Fibroblast of the conjunctiva (primary cell): Measurements from ENCODE around the gene TSC1.
A peak's percentile ranks its signal among the peaks of the same experiment; 100 is the strongest.

Experiments
- DNase-seq: peaks from one replicate; pipeline ENCODE4 v3.0.0-alpha.2; 2010; ENCODE audit warnings: low read depth

The TSC1 gene

DNA sequence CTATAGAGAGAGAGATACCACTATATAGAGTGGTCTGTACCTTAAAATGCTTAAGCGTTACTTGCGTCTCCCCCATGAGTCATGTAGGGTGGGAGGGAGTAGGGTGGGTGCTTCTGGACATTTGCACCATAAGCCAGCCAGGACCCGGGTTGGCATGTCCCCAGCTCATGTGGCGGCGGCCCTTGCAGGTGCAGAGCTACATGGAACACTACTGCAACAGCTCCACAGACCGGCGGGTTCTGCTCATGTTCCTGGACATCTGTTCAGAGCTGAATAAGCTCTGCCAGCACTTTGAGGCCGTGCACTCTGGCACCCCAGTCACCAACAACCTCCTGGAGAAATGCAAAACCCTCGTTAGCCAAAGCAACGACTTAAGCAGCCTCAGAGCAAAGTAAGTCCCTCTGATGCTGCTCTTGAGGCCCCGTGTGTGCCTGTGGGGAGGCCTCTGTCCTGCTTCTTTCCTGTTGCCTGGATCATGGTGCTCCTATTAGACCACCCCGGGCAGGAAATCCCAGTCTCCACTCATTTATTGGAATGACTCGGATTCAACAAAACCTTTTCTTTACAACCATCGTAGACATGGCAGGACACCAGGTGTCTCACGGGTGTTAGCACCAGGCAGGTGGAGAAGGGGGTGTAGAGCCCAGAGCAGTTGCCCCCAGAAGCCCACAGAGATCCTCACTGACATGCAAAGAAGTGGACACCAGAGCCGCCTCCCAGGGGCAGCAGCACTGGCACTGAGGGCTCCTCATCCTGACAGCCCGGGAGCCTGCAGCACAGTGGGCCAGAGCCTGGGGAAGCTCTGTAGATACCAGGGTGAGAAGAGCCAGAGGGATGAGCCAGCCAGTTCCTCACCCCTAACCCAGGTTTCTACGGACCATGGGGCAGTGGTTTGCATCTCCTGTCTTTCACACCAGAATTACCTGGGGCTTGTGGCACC is 57.0 kb downstream of the TSC1 start:
- DNase-seq, result no peak

DNA sequence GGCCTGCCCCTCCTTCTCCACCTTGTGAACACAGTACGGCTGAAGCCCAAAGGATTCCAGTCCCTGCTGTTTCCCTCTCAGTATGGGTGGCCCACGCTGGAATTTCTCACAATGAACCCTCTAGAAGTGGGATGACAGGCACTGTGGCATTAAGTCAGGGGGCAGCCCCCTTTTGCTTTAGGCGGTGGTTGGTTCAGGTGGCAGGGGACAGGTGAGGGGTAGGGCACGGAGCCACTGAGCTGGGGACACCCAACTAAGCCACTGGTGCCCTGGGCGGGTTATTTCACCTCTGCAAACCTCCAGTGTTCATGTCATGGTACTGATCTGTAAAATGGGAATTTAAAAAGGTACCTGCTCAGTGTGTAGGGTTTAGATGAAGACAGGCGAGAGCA is 58.1 kb downstream of the TSC1 start:
- no peak for DNase-seq

DNA sequence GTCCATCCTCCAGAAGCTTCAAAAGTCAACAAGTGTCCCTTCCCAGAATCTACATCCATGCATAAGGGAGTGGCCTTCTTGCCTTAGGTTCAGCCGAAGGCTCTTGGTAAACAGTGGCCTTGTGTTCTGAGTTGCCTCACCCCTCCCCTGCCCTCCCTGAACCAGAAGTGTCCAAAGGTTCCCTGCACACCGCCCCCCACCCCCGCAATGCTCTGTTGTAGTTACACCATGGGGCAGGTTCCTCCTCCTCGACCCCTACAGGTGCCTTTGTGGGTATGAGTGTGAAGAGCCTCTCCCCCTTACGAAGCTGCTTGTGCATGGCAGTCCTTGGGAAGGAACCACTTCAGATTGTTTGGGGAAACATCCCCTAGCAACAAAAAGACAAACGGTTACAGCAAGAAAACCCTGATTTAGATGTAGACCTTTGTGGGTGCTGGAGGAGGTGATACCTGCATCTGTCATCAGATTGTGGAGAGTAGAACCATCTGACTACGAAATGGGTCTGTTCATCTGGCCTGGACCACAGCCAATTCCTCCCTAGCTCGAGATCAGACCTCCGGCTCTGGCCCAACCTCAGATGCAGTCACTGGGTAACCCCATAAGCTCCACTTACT is 58.6 kb downstream of the TSC1 start:
- no peak for DNase-seq

DNA sequence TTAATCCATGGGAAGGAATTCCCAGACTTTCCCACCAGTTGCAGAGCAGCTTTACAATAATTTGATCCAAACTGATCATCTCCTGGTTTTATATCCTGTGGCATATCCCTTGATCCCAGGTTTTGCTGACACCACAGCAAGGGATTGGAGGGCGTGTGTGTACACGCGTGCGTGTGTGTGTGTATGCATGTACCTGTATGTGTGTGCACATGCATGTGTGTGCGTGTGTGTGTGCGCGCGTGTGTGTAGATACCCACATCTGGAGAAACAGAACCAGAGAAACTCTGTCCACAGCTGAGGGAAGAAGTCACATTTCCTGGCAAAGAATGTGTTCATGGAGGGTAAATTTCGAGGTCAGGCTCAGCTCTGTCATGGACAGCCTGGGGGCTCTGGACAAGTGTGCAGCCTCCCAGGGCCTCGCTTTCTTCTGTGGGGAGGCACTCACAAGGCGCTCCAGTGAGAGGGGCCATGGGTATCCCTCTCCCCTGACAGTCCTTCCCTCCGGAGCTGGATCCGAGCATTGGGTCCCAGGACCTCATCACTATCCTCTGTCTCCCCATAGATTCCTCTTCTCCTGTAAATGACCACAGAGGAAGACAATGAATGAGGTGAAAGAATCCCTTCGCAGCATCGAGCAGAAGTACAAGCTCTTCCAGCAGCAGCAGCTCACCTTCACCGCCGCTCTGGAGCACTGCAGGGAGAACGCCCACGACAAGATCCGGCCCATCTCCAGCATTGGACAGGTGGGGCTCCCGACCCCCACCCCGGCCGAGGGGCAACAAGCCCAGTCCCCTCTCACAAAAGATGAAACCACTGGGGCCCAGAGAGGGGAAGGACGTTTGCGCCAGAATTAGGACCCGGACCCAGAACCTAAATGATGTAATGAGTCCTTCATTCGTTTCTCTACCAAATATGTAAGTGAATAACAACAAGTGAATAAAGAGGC is 60.8 kb downstream of the TSC1 start:
- no peak for DNase-seq

DNA sequence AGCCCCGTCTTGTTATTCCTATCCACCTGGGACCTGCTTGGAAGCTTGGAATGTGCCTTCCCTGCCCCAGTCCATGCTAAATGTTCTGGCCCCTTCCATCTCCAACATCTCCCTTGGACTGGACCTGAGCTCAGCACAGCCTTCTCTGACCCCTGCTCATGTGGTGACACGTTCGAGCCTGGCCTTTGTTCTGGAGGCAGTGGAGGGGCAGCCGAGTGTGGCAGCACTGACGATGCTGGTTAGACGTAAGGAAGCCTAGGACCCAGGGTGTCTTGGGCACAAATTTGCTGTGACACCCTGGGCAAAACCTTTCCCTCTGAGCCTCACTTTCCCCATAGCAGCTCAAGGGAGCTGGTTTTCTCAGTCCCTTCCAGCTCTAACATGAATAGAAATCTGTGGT is 61.8 kb downstream of the TSC1 start:
- no peak for DNase-seq

DNA sequence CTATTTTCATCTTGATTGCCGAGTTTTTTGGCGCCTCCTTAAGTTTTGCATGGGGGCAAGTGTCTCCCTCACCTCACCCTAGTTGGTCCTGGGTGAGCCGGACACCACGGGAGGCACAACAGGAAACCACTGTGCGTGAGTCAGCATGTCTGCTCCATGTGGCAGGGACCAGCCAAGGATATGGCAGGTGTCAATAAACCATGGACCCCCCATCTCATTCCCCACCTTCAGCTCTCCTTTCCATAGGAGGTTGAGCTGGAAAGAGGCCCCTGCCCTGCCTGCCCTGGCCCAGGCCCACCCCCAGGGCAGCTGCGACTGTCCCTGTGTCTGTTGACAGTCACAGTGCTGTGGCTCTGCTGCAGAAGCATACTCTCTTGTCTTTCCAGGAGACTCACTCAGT is 62.6 kb downstream of the TSC1 start:
- no peak for DNase-seq

DNA sequence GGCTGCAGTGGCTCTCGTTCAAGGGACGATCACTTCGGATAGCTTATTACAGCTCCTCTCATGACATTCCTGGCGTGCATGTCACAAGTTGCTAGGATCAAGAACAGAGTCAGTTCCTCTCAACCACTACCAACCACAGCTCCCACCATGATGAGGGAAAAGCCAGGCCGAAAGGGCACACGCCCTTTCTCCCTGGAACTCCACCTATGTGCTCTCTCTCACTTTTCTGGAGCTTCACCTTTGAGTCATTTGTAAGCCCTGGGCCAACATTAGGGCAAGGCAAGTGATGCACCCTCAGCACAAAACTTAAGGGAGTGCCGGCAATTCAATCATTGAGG is 64.1 kb downstream of the TSC1 start:
- no peak for DNase-seq

DNA sequence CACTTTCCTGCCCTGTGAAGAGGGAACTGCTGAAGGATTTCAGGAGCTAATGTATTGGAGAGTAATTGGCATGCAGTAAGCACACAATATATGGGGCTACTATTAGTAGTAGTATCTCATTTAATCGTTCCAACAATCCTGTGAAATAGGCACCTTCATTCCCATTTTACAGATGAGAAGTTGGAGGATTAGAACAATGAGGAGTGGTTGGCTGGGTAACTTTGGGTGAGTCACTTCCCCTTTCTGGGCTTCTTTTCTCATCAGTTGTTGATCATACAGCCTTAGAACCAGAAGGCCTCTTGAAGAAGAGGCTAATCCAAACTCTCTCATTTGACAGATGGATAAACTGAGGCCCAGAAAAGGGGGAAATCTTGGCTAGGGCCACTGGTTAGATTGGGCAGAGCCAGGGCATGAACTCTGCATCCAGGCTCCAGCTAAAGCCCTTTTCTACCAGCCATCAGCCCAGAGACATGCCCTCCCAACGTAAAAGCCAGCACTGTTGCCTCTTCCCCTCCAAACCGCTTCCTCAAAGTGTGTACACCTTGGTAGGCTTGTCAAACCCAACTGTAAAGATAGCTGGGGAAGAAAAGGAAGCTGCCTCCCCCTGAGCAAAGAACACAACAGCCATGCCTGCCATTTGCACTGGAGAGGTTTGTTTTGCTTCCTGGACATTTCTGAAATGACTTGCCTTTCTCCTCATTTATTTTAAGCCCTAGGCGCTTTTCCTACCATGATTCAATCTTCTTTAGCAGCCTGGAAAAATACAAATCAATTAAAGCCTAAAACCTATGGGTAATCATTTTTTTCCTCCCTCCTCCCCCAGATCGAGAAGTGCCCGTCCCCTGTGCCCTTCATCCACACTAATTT is 64.7 kb downstream of the TSC1 start:
- DNase-seq, result no peak

DNA sequence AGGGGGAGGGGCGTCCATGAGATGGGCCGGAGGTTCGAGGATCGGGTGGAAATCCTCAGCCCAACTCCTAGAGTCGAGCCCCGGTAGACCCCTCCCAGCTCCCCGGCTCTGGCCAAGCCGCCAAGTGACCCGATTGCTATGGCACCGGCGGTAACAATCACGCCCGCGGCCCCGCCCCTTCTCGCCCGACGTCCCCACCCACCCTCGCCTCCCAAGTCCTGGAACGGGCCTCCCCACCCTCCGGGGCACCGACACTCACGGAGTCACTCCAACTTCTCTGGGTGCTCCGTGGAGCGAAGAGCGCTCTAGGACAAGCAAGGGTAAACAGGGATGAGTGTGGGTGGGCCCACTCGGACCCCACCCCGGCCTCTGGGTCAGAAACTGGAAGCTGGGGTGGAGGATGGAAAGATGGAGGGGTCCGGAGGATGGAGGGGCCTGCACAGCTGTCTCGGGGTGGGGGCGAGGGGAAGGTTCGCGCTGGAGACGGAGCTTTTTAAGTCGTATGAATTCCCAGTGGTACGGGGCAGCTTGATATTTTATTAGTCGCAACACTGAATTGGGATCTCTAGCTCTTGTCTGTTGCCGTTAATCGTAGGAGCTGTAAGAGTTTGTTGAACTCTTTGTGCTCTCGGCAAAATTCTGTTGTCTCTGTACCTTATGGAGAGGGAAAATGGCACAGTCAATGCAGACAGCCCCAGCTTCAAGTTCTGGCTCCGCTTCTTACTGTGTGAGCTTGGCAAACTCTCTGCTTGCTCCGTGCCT is 65.5 kb downstream of the TSC1 start, which contains the start of gene SPACA9:
TSS of gene SPACA9 (plus strand) at position 204 of the 762 bp plus-strand sequence. CDS start 5,050 bp downstream, outside the sequence.
- peak; percentile 46 for DNase-seq

DNA sequence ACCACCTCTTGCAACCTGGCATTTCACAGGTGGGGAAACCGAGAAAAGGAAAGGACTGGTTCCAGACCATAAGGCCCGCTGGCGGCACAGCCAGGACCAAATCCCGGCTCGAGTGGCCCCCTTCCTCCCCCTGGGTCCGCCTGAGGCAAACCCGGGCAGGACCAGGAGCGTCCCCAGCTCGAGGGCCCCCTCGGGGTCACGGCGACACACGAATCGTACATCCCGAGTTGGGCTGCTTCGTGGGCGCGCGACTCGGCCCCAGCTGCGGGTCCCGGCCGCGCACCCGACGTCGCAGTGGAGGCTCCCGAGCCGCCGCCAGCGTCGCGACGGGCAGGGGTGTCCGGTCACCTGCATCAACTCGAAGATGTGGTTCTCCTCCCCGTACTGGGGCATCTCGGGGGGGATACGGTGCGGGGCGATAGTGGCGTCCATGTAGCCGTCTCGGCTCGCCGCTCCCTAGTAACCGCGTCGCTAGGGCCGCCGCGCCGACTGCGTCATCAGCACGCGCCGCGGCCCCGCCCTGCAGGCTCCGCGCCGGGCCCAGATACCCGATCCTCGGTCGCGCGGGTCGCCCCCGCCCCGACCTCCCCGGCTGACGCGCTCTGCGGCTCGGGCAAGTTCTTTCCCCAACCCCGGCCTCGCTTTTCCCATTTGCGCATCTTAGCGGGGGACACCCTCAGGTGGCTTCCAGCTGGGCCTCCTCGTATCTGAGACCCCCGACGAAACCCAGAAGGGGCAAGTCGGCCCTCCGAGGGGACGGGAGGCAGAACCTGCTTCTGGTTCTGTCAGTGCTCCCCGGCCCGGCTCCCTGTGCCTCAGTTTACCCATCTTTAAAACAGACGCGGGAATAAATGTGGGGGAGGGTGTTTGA is 66.4 kb downstream of the TSC1 start, which contains the start of gene AK8:
TSS of gene AK8 (minus strand) at position 461 of the 871 bp plus-strand sequence. CDS start at position 432, 29 bp downstream.
- DNase-seq, result peak; percentile 30

DNA sequence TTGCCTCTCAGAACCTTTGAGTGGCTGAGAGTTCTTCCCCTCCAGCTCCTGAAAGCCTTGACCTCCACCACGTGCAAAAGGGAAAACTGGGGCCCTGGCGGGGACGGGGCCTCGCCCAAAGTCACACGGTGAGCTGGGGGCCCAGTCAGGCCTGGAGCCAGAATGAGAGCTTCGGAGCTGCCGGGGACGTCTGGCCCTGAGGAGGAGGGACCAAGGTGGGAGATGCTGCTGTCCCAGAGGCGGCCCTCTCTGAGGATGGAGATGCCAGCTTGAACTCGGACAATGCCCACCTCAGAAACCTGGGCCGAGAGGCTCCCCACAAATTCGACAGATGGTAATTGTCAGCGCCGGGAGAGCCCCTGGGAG is 67.0 kb downstream of the TSC1 start:
- no peak for DNase-seq

DNA sequence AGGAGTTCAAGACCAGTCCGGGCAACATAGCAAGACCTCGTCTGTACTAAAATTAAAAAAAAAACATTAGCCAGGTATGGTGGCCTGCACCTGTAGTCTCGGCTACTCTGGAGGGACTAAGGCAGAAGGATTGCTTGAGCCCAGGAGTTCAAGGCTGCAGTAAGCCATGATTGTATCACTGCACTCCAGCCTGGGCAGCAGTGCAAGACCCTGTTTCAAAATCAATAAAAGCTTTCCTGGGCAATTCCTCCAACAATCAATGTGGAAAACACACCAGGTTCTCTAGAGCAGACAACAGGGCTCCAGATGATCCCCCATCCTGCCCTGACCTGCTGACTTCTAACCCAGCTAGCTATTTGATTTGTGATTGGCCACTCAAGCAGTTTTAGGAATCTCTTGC is 67.6 kb downstream of the TSC1 start:
- no peak for DNase-seq

DNA sequence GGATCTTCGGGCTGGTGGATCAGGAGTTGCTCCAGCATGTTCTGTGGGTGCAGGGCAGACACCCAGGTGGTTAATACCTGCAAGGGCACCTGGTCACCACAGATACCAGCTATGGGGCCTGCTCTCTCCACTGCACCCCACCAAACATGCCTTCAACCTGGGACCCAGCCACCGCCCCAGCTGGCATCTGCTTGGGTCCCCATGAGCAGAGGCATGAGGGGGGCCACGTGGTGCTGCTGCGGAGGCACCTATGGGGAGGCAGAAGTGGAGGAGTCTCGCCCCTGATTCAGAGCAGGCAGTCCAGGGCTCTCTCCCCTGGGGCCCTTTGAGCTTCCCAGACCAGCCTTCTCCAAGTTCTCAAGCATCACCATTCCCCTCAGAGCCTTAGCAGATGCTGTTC is 69.3 kb downstream of the TSC1 start:
- no peak for DNase-seq

DNA sequence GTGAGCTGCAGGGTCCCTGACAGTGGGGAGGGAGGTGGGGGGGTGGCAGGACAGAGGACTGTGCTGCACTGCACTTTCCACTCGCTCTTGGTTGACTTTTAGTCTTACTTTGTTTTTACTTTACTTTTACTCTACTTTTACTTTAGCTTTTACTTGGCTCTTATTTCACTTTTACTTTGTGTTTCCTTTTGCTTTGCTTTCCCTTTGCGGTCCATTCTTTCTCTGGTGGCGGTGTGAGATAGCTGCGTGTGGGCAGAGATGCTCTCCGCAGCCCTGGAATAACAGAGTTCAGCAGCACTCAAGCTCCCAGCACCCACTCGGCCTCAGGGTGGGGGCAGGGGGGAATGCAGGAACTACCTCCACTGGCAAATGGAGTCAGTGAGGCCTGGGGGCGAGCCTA is 71.0 kb downstream of the TSC1 start:
- no peak for DNase-seq

DNA sequence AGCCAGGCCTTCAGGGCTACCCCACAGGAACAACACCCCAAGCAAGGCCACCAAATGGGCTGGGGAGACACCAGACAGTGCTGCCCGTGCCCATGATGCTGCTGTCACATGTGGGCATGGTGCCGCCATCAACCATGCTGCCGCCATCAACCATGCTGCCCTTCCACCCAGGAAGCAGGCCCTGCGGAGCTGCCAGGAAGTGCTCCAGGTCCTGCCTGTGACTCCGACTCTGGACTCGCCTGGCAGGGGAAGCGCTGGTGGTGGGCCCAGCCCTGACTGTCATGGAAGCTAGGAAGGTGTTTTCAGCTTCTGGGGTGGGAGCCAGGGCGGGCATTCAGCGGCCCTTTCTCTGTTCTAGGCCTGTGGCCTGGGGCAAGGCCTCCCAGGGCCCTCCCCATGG is 75.2 kb downstream of the TSC1 start:
- DNase-seq, result no peak

DNA sequence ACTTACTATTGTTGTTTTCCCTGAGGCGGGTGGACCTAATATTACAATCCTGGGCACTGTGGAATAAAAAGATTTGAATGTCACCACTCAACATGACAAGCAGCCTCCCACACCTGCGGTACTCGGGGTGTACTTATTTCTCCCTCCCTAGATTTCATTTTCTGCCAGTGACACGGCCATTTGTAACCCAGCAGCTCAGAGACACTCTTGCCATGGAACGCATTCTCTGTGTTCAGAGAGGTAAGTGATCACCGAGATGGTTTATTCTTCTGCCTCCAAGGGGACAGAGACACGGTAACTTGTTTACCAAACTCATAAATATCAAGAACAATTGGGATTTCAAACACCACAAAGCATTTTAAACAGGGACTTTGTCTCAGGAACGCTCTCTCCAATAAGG is 77.5 kb downstream of the TSC1 start:
- no peak for DNase-seq

DNA sequence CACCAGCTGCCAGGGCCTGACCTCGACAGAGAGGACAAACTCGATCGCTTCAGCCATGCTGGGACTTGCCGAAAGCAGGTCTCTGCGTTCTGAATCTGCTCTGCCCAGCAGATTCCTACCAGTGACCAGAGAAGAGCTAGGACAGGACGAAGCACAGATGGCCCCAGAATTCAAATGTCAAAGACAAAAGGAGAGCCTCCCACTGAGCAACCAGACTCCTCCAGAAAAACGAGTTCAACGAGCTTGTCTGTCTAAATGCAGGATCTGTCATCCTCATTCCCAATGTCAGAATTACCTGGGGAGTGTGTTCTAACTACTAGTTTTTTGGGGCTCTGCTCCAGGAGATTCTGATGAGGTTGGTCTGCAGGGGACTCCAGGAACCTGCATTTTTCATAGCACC is 79.7 kb downstream of the TSC1 start:
- DNase-seq, result no peak

DNA sequence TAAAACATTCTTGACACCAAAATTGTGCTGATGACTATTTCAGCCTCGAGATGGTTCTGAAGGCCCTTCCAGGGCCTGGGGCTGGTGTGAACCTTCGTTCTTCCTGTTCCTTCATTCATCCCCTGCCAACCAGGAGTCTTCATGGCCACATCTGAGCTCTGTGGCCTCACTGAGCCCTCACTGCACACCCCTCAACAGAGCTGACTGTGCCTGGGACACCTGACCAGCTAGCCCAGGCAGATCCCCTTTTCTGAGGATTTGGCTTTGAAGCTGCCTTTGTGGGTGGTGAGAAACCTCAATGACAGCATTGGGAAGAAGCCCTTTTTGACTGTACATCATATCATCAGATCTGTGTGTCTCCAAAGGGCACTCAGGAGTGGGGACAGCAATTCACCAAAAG is 80.1 kb downstream of the TSC1 start:
- DNase-seq, result no peak

DNA sequence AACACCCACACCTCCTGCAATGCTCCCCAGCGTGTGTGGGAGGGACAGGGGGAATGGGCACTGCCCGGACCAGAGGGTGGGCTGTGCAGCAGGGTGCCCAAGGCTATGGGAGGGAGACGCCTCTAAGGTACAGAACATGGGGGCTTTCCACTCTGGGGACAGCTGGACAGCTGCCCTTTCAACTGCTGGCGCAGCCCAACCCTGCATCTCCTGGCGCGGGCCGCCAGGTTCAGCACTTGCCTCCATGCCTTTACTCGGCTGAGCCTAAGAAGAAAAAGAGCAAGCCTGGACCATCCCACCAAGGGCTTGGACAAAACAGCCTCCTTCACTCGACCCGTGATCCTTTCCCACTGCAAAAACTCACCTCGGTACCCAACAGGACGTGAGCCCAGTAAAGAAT is 81.3 kb downstream of the TSC1 start:
- DNase-seq, result no peak

DNA sequence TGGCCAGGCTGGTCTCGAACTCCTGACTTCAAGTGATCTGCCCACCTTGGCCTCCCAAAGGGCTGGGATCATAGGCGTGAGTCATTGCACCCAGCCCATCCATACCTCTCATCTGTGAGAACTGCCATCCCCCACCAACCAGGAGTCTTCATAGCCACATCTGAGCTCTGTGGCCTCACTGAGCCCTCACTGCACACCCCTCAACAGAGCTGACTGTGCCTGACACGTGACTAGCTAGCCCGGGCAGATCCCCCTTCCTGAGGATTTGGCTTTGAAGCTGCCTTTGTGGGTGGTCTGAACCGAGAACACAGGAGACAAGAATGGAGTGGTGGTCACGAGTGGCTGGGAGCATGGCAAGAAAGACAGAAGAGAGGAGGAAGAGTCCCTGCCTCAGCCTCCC is 81.9 kb downstream of the TSC1 start:
- no peak for DNase-seq
